Kidney (tissue), 14 donors: ENCODE data around the gene RXRA. TPM values are rescaled to one million over a fixed set of nuclear protein-coding genes. Genes with fewer than 3 reads are reported as not detected.

Source experiments
- DNase-seq, 5 donors: peaks; one replicate each; pipeline ENCODE4 v3.0.0-alpha.2; 2013 to 2020
- FAIRE-seq: peaks from 2 replicates; lab custom pipeline; 2012; peaks lifted over from hg19 to GRCh38; lab: Jason Lieb, UNC
- H3K27ac ChIP-seq, 2 donors: one replicate each; pipeline ENCODE4 v1.7.0; 2013; ENCODE audit warnings: low read depth in 2 of 2, low read length in 2 of 2, inconsistent platforms in 1 of 2
- H3K27me3 ChIP-seq: one replicate; pipeline ENCODE4 v1.7.1; 2013; ENCODE audit warnings: low read length, inconsistent platforms; ENCODE audit not compliant: control insufficient read depth, insufficient read depth
- H3K36me3 ChIP-seq, 3 donors: one replicate each; pipeline versions ENCODE4 v1.7.0 to v1.7.1; 2013; ENCODE audit warnings: low read length in 3 of 3, control low read depth in 1 of 3, inconsistent platforms in 1 of 3; ENCODE audit not compliant: insufficient read depth in 3 of 3, control insufficient read depth in 2 of 3
- H3K4me1 ChIP-seq, 3 donors: one replicate each; pipeline versions ENCODE4 v1.7.0 to v1.7.1; 2013; ENCODE audit warnings: low read length in 3 of 3, inconsistent platforms in 1 of 3, low read depth in 1 of 3; ENCODE audit not compliant: control insufficient read depth in 2 of 3, insufficient read depth in 2 of 3
- H3K4me3 ChIP-seq, 3 donors: one replicate each; pipeline versions ENCODE4 v1.7.0 to v1.8.1; 2013; ENCODE audit warnings: low read length in 3 of 3, control low read depth in 1 of 3, inconsistent platforms in 1 of 3
- H3K9ac ChIP-seq, 3 donors: one replicate each; pipeline versions ENCODE4 v1.7.0 to v1.7.1; 2013; ENCODE audit warnings: low read length in 3 of 3, control low read depth in 1 of 3, inconsistent platforms in 1 of 3
- H3K9me3 ChIP-seq, 3 donors: one replicate each; pipeline versions ENCODE4 v1.7.0 to v1.7.1; 2013; ENCODE audit warnings: low read length in 3 of 3, control low read depth in 1 of 3, inconsistent platforms in 1 of 3; ENCODE audit not compliant: control insufficient read depth in 2 of 3, insufficient read depth in 1 of 3
- CTCF ChIP-seq: IDR thresholded peaks from 3 replicates; pipeline ENCODE4 v1.5.1; 2012; ENCODE audit warnings: mild to moderate bottlenecking, moderate library complexity, borderline replicate concordance; ENCODE audit not compliant: insufficient read depth; ENCODE audit errors: extremely low read depth
- intact Hi-C: fragments of 100-400 bp; cut with DNase I; formaldehyde crosslinking; loops from one replicate; pipeline ENCODE4 v1.11.1; 2022
- polyA plus RNA-seq: library from polyadenylated mRNA; stranded (reverse); fragments of 350-450 nt; fragmentation: Illumina TruSeq; extraction: RNeasy Lipid Tissue Mini Kit (QIAGEN cat#74804); gene quantifications from one replicate; pipeline ENCODE4 v1.2.3, GENCODE V29; 2014; ENCODE audit warnings: low read depth, low replicate concordance; ENCODE audit not compliant: insufficient read depth
- total RNA-seq: library from RNA; stranded (reverse); fragmentation: NEBNext Ultra II Directional; extraction: Animal tissue kit (Norgen Biotek cat#: 25700); gene quantifications from one replicate; pipeline ENCODE4 v1.2.1, GENCODE V29; 2021
- donor health status: control.
- donor health status: control.
- donor health status: control.
- donor health status: control.
- donor health status: control.
- donor health status: DM: yes; HTN: yes; CAD: no.
- donor health status: Normal renal cell carcinoma (clear cell type).

Gene RXRA
- total and polyA plus RNA-seq, 2 donors from 2014 or later = 24.0 to 49.5 TPM

GRCh38 chr9:134483361-134484184 lies 157.3 kb downstream of the RXRA start:
- DNase-seq = peak in 1 of 5 donors; percentile 54
- H3K27me3 ChIP-seq = no peaks in the 10 kb centered on the region
- no peak overlapping the region for H3K27ac ChIP-seq
- H3K4me1 ChIP-seq = no peaks in the 10 kb centered on the region
- no peak for FAIRE-seq
- no peak for TF ChIP-seq CTCF
- H3K36me3 ChIP-seq = no peaks in the 10 kb centered on the region
- H3K4me3 ChIP-seq = no peak overlapping the region
- intact Hi-C loops = no loop called here
- H3K9me3 ChIP-seq = no peaks in the 10 kb centered on the region
- H3K9ac ChIP-seq = no peak overlapping the region

DNA sequence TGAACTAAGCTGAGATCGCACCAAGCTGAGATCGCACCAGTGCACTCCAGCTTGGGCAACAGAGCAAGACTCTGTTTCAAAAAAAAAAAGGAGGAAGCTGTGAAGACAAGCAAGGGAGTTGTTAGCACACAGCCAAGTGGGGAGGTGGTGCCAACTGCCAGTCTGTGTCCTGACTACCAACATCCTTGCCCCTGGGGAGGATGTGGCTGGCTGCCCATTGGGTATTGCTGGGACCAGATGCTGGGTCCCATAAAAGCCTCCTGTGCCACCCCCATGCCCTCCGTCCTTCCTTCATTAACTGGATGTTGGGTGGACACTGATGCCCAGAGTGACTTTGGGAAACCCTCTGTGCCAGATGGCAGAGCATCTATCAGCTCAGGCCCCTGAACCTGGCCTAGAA lies 158.2 kb downstream of the RXRA start:
- Histone ChIP-seq H3K27me3 (no peaks in the 10 kb centered on the region), H3K9me3 (no peaks in the 10 kb centered on the region), H3K9ac (no peak overlapping the region), H3K4me3 (no peak overlapping the region), H3K4me1 (no peaks in the 10 kb centered on the region), H3K27ac (no peak overlapping the region), H3K36me3 (no peaks in the 10 kb centered on the region)
- intact Hi-C loops = no loop called here
- no peak for DNase-seq
- TF ChIP-seq CTCF = no peak
- no peak for FAIRE-seq

DNA sequence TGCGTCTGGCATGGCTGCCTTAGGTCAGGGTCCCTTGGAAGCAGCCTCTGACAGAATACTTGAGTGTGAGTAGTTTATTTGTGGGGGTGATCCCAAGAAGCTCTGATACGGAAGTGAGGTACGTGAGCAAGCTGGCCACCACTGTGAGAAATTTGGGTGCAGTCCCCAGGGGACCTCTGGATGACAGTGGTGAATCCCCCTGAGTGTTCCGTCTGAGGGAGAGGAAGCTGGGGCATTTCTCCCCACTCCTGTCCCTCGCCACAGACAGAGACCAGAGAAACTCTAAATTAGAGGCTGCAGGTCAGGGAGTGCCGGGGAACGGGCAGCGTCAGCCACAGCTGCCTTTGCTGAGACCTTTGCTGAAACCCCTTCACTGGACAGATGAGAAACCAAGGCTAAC lies 159.4 kb downstream of the RXRA start:
- no peaks in the 10 kb centered on the region for H3K9me3 ChIP-seq
- intact Hi-C loops = no loop called here
- no peak for DNase-seq
- no peak for FAIRE-seq
- H3K9ac ChIP-seq = no peak overlapping the region
- no peaks in the 10 kb centered on the region for H3K27me3 ChIP-seq
- no peaks in the 10 kb centered on the region for H3K36me3 ChIP-seq
- H3K4me3 ChIP-seq = no peak overlapping the region
- H3K4me1 ChIP-seq = no peaks in the 10 kb centered on the region
- no peak overlapping the region for H3K27ac ChIP-seq
- TF ChIP-seq CTCF = no peak
